Stimulated activated CD4-positive, alpha-beta T cell treated with anti-CD3 and anti-CD28 coated beads, Interleukin-12 subunit alpha, Interleukin-12 subunit beta, amount 100 ng/mL, for 4 hours (primary cell): ENCODE measurements around the gene PDE4D.

Source experiments
- DNase-seq: peaks from one replicate; pipeline ENCODE4 v3.0.0-alpha.2; 2020

Gene PDE4D

DNA sequence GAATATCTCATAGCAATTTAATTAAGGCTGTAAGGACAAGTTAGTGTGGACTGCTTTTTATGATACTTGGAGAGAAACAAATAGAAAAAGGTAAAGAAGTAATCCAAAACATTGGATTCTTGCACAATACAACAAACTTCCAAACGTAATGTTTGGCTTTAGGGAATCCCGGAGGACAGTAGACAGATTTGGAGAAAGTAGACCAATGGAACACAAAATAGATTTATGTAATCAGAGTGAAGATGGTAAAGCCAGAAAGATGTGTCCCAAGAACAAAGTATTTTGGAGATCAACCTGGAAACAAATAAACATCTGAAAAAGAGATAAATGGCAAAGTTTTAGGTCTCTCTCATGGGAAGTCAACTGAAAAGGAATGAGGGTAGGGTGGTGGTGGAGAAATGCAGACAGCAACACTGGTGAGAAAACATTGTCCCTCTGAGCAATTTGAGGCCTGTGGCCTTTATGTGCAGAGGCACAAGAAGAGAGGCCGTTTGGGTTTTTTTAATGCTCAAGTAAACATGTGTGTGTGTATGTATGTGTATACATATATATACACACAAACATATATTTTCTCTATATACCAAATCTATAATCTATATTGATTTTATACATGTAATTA, 620.6 kb downstream of the PDE4D start:
- DNase-seq, result no peak

DNA sequence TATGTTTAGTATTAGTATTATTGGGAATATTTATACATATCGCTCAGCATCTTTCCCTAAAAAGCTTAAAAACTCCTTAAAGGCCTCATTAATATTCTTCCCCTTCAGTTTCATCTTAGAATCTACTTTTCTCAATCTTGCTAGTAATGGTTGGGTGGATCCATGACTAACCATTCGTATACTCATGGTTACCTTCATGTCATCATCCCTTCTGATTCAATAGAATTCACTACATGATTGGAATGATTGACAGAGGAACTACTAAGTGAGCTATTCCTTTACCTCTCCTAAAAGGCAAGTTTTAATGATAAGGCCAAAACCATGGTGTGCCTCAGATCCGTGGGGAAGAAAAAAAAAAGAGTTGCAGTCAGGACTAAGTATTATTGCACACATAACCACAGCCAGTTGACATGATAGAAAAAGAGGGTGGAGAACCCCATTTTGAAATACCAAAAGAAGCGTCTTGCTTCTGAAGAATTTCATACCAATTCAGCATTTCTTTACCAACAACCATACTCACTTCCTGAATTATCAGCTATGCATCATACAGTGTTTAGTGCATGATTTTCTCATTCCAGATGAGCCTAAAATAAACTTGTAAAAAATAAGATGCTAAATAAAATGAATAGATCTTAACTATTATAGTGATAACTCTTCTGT, 624.6 kb downstream of the PDE4D start:
- DNase-seq, result no peak

DNA sequence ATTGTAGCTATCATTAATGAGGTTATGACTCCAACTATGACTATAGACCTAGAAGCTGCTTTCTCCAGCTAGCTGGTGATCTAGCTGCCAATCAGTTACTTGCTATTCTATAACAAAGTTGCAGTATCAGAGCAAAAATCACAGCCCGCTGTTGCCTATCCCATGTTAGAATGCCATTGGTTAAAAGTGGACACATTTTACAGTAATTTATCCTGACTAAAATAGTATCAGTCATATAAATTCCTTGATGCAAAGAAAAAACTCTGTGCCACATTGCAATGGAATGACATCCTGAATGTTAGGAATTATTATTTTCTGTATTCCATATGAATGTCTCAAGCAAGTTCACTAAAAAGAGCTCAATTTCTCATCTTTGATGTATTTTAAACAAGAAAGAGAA, 626.5 kb downstream of the PDE4D start:
- DNase-seq, result no peak

DNA sequence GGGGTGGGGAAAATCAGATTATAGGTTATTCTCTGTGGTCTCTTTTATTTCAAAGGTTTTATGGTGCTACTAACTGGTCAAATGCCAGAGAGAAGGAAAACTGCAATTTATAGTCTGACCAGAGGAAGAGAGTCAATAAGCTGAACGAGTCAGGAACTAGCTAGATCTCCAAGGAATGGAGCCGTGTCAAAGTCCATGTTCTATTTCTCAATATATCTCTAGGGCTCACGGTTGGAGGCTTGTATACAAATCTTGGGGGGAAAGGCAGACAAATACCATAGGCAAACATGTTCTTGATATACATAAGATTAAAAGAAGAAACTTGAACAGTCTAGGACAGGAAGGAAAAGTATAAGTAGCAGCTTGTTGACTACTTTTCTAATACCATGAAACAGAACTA, 627.1 kb downstream of the PDE4D start:
- no peak for DNase-seq

DNA sequence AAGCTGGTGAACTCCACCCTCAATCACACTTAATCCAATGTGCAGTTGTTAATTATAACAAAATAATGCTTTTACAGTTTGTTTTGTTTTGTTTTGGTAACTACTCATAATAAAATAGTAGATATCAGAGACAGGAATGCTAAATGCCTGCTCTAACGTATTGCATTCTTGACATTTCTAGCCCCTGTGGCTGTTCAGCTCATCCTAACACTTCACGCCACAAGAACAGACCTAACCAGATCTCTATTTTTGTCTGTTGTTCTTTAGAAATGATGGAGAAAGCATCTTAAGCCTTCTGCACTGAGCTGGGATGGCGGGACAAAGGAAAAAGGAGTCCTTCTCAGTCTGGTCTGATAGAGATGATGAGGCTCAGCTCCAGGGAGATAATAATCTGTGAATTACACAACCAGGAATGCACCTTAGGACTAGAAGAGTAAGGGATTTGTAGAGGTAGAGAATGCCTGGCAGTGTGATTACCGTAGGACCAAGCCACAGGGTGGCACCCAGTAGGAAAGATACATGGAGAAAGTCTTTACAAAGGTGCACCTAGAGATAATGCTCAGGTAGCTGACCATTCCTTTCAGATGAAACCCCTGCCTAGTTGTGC, 628.8 kb downstream of the PDE4D start:
- no peak for DNase-seq

DNA sequence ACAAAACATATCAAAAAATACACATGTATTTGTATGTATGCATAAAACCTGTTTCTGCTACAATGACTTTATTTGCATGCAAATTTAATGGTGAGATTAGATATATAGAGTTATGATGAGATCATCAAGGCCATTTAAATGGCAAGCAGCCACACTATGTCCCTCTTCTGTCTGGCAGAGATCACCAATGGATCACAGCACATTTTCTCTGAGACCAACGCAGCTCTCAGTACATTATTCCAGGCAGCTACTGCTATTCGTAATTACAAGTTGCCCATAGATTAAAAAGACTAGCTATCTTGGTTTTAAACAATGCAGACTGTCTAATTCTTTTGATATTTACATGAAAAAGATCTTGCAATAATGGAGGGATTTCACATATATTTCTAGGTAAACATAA, 629.5 kb downstream of the PDE4D start:
- no peak for DNase-seq

DNA sequence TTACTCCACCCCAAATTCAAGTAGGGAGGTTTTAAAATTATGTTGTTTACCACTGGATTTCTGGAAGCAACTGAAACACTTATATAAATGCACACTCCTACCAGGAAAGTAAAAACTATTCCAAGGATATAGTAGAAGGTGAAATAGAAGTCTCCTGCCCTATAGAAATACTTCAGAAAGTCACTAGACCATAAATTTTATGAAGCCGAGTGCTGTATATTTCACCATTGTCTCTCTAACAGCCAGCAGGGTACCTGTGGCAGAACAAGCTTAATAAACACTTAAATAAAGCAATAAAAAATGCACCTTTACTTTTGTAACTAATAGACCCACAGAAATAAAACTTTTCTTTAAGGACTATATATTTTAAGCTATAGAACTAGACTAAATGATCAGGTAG, 631.6 kb downstream of the PDE4D start:
- DNase-seq, result no peak

DNA sequence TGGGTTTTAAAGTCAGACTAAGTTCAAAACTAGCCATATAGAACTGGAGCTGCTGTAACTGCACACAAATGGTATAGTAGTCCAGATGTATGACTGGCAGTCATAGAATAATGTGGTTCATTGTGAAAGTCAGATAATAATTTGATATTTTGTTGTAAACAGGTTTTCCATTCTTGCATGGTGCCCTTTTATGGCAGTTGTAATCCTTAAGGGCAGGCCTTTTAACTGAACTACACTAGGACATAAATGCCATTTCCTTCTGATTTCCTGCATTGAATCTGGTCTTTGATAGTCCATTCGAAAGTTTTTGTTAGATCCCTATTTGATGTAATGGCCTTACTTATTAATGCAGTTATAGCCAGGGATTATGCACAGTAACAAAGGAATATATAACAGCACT, 632.6 kb downstream of the PDE4D start:
- no peak for DNase-seq

DNA sequence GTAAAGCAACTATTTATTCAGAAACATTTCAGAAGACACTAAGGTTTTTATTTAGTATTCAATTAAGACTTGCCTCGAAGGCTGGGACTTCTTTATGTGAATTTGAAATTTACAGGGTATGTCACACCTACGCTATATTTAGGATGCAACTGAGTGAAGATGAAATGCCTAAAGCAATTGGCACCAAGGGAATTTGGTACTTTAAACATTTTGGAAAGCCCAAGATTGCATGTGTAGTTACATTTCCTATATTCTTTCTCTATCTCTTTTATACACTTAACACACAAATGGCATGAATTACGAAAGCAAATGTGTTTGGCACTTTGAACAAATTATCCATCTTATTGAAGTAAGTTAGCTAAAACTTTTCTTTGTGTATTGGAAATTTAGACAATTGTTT, 633.3 kb downstream of the PDE4D start:
- no peak for DNase-seq

DNA sequence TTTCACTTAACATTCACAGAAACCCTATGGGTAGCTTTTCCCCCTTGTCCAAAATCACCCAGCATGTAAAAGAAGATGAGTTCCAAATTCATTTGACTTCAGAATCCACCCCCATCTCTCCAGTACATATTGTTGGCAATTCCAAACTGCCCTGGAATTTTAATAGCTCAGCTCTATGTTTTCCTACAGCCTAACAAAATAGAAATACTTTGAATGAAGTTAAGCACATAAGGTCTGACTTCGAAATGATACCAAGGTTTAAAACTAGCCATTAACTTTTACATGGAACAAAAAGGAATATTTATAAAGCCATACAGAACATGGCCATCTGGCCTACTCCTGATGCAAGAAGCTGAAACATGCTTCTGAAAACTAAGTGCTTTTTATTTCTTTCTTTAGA, 634.3 kb downstream of the PDE4D start:
- no peak for DNase-seq

DNA sequence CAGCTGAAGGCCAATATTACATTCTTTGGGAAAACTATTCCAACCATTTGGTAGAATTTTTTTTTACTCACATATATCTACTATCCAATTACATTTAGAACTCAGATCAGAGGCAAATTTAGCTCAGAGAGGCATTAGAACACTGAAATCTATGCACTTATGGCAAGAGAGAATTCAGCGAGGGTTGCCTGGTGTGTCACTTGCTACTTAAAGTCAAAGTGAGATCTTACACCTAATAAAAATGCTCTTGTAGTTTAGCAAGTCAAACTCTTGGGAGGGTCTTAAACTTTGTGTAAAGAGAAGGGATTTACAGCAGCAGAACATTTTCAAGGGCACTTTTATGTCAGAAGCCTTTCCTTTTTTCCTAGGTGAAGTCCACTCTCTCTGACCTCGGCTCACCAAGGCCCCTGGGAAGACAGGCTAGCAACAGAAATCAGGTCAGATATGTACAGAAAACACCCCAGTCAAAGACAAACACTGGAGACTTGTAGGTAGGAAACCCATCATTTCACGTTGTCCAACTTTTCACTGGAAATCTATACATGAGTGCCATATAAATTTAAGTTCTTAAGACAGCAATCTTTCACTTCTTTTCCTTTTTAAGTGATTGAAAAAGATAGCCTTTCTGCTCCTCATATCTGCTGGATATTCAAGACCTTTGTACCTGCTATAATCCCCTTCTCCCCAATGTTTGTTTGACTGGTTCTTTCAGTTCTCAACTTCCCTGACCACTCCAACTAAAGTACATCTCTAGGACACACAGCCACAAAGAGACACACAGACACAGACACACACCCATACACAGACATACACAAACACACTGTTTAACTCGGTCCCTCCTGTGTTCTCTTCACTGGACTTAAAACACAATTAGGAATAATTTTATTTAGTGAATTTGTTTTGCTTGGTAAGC, 635.8 kb downstream of the PDE4D start:
- DNase-seq, result no peak

DNA sequence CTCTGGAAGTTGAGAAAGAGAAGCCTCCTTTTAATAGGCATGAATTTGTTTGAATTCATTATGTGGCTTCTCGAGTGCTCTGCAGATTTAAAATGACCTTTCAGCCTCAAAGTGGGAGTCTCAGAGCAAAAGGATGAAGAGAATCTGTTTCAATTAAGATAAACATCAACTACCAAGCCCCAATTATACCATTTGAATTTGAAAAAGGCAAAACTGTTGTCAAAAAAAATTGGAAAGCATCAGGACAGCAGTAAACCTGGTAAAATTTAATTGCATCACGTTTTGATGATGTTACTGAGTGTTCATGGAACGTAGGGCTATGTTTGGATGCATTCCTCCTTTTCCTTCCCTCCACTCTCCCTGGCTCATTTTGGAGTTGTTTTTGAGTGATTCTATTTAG, 637.2 kb downstream of the PDE4D start:
- DNase-seq, result no peak

DNA sequence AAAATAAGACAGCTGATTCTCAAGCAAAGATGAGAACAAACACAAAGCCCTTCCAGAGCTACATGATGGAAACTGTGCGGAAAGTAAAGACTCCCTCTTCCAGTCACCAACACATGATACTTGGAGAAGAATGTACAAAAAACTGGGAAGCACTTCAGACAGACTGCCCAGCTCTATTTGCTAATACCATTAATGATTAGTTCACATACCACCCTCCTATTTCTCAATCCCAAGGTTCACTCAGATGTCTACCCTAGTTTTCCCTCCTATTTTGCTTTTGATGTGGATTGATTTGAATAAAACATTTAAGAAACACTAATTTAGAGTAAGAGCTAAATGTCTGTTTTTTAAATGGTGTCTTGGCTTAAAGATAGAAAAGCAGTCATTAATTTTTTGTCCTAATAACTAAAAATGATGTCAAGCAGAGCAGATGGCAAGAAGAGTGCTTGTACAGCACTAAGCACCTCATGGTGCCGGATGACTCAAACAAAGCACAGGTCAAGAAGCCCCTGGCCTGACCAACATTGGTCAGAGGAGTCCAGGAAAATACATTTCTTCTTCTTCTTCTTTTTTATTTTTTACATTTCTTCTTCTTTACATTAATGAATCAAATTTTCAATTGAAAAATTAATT, 639.4 kb downstream of the PDE4D start:
- no peak for DNase-seq

DNA sequence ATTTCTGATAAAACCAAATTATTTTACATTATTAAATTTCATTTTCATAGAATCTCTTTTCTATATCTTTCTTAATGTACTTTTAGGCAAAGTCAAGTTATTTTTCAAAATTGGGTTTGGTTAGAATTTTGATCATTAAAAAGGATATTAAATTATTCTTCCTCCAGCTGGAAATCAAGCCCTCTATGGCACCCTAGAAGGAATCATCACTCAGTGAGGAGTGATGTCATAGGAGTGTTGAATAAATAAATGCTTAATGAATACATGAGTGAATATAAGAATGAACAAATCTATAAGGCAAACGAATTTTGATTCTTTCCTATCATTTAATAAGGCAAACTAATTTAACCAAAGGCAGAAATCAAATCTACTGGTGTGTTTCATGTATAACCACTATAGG, 639.9 kb downstream of the PDE4D start:
- no peak for DNase-seq

DNA sequence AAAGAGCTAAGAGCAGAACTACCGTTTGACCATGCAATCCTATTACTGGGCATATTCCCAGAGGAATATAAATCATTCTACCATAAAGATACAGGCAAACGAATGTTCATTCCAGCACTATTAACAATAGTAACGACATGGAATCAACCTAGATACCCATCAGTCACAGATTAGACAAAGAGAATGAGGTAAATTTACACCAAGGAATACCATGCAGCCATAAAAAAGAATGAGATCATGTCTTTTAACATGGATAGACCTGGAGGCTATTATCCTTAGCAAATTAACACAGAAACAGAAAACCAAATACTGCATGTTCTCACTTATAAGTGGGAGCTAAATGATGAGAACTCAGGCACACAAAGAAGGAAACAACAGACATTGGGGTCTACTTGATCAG, 641.9 kb downstream of the PDE4D start:
- no peak for DNase-seq

DNA sequence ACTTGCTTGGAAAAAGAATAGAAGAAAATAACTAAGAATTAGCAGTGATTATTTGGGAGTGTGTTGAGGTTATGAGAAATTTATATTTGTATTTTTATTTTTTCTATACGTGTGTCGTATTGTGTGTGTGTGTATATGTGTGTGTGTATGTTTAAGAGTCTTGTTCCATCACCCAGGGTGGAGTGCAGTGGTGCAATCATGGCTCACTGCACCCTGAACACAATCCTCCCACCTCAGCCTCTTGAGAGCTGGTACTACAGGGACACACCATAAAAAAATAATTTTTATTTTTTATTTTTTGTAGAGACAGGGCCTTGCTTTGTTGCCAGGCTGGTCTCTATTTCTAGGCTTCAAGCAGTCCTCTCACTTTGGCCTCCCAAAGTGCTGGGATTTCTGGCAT, 643.8 kb downstream of the PDE4D start:
- no peak for DNase-seq

DNA sequence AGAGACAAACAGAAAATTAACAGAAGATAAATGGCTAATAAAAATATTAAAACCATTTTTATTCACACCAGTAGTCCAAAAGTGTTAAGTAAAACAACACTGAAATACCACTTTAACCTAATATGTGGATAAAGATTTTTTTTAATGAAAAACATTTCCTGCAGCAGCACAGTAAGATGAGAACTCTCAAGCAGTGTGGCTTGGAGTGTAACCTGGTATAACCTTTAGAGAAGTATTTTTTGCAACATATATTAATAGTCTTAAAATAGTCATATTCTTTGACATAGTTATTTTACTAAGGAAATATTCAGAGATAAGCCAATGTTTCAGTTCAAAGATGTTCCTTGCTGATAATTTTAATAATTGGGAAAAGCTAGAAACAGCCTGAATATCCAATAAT, 644.4 kb downstream of the PDE4D start:
- DNase-seq, result no peak

DNA sequence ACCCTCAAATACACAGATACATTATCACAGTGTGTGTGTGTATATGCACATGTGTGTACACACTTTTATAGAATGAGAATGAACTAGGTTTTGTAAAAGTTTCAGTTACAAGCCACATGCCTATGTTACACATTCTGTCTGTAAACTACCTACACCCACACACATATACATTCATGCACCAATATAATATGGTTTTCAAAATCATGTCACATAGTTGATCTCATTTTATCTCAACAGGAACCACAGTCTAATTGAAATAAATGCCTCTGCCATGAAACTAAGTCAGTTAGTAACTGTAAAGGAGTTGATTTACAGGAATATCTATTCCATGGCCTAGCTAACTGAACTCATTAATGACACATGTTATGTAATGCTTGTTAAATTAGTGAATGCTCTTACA, 646.6 kb downstream of the PDE4D start:
- no peak for DNase-seq

DNA sequence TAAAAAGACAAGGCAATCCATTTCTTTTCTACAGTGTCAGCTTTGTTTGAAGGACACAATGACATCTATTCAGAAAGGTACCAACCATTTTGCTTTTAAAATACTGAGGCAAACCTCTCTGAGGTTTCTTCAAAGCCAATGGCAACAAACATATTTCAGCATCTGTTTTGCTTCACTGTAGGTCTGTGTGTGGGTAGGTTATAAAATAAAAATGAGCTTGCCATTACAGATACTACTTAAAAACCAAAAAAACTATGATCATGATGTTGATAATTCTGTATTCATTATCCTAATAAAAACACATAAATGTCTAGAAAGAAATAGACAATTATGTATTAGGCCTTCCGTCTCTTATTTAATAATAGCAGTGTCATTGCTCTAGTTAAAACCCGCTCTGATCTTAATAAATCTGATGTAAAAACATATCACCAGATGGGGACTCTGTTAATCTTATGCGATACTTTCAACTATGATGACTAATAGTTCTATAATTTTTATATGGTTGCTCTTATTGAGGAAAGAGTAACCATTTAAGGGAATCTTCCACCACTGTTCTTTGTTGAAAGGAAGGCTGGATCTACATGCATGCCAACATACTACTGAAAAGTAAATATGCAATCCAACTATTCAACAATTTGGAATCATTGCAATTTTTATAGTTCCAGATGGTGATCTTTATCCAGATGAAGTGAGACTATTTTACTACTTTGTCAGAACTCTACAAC, 647.2 kb downstream of the PDE4D start:
- DNase-seq, result no peak

DNA sequence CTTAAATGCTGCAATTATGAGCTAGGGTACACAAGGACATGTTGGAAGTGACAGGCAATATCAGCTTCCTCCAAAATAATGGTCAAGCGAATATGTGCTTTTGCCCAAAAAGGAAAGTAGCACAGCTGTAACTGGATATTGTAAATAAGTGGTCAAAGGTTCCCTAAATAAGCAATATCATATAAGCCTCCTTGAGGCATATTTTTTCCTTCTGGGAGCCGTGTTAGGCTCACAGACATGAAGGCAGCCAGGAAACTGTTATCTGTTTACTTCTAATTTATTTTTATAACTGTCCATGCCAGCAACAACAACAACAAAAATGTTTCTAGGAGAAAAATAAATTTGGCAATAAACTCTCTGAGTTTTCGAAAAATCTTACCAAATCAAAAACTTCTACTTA, 648.3 kb downstream of the PDE4D start:
- no peak for DNase-seq

DNA sequence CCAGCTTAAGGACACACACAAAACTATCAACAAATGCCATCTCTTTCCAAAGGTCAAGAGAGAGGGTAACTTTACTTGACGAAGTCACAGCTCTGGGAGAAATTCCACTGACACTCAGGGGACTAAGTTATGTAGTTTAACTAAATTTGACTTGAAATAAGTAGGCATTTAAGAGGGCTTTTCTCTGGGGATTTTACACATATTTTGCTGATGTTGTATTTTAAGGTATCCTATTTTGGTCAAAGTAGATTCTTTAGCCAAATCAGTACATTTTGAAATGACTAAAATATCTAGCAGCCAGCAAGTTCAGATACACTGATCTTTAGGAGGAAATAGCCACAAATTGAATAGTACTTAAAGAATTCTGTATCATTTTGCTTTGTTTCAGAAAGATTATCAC, 652.0 kb downstream of the PDE4D start:
- no peak for DNase-seq

DNA sequence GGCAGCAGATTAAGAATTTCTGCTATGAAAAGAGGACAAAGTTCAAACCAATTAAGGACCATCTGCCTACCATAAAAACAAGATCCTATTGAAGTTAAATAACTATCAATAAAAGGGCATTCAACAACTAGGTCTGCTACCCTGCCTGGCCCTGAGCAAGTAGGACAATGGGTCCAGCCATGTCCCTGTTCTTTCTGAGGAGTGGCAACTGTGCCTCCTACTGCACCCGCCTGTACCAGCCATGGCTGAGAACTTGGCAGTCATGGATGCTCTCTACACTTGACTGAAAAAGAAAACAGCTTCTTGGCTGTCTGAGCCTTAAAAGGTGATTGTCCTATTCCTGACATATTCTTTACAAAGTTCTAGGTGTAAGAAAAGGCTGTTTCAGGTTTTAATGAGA, 652.4 kb downstream of the PDE4D start:
- DNase-seq, result no peak
